Adrenal gland (tissue), 5 donors: ENCODE data around the gene TSR2.

Experiments used
- POLR2A ChIP-seq, 2 donors: fragments of 450-650 bp; IDR thresholded peaks; one replicate each; pipeline ENCODE4 v1.6.1; 2017; ENCODE audit warnings: antibody characterized with exemption in 2 of 2, mild to moderate bottlenecking in 2 of 2, moderate library complexity in 1 of 2
- TF ChIP-seq, protein P1 (sequence below), 6 experiments: fragments of 450-650 bp in 4 of 6; fragments of 200-600 bp in 2 of 6; sonication (generic) in 1 of 6; IDR thresholded peaks; 1 replicate in 5 of 6; 2 replicates in 1 of 6; pipeline versions ENCODE4 v1.5.1 to v1.8.0; 2016 to 2021; ENCODE audit warnings: antibody characterized with exemption in 6 of 6, mild to moderate bottlenecking in 2 of 6, moderate library complexity in 1 of 6
- donor health status: DM: no; HTN: no; CAD: no.

DNA sequence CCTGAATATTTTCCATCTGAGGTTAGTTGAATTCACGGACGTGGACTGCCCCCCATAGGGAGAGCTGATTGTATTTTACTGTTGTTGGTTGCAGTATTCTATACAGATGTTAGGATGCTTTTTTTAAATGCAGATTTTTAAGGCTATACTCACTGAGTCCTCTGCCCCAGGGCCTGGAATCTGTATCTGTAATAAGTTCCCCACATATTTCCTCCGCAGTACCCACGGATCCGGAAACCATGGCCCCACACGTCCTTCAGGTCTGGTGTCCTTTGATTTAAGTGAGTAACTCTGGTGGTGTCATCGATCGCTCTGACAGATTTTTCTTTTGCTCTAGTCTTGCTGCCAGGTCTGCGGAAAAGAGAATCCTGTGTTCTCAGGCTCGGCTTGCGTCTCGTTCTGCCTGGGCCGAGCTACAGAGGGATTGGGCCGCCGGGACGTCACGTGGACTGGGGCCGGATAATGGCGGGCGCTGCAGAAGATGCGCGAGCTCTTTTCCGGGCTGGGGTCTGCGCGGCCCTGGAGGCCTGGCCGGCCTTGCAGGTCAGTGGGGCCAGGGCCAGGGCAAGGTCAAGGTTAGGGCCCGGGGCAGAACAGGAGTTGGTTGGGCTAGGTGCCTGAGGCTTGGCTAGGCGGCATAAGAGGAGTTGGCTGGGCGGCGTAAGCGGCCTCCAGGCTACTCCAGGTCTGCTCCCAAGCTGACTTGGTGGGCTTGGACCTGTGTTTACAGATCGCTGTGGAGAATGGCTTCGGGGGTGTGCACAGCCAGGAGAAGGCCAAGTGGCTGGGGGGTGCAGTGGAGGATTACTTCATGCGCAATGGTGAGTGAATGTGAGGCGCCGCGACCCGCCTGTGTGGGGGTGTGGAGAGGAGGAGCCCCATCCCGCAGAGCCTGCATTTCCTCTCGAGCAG, at the start of gene TSR2:
- TF ChIP-seq, protein P1, sequence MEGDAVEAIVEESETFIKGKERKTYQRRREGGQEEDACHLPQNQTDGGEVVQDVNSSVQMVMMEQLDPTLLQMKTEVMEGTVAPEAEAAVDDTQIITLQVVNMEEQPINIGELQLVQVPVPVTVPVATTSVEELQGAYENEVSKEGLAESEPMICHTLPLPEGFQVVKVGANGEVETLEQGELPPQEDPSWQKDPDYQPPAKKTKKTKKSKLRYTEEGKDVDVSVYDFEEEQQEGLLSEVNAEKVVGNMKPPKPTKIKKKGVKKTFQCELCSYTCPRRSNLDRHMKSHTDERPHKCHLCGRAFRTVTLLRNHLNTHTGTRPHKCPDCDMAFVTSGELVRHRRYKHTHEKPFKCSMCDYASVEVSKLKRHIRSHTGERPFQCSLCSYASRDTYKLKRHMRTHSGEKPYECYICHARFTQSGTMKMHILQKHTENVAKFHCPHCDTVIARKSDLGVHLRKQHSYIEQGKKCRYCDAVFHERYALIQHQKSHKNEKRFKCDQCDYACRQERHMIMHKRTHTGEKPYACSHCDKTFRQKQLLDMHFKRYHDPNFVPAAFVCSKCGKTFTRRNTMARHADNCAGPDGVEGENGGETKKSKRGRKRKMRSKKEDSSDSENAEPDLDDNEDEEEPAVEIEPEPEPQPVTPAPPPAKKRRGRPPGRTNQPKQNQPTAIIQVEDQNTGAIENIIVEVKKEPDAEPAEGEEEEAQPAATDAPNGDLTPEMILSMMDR (IDR thresholded peaks at IDR 0.05): peak in 3 of 6 experiments; percentile 19 to 33 (median 27)
- peak; percentile 22 to 55 for TF ChIP-seq POLR2A (IDR thresholded peaks at IDR 0.05)
